ENCODE results near the gene E4F1. TPM values are rescaled to one million over a fixed set of nuclear protein-coding genes. Genes with fewer than 3 reads are reported as not detected.

The E4F1 gene
- total and polyA plus RNA-seq, 9 of the 15 experiments (the other 6 are each of a cell fraction or from before 2014, with no cell fraction given), result 0.48 to 94.9 (median 20.4) TPM

DNA sequence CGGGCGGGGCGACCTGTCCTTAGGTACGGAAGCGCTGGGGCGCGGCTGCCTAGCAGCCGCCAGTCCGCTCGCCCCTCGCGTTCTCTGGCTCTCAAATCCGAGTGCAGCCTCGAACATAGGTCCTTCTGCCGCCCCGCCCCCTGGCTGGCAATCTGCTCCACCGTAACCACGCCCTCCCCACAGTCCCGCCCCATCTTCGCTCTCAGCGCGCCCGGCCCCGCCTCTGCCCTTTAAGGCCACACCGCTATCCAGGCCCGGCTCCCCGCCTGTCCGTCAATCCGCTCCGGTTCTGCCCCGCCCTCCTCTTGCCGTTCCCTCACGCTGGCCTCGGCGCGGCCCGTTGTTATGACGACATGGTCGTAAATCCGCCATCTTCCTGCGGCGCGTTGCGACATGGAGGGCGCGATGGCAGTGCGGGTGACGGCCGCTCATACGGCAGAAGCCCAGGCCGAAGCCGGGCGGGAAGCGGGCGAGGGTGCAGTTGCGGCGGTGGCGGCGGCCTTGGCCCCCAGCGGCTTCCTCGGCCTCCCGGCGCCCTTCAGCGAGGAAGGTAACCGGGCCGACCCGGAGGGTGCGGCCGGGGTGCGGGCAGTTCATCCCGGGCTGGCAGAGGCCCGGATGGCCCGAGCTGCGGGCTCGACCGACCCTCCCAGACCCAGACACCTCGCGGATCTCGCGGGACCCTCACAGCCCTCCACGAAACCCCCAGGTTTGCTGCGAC is at the start of gene E4F1 (continued):
- no peak for TF ChIP-seq SMAD3 (CRISPR knock-in tag; conservative IDR thresholded peaks at IDR 0.05)
- TF ChIP-seq FOXP4 (CRISPR knock-in tag; IDR thresholded peaks at IDR 0.05; ENCODE audit: borderline replicate concordance), result no peak
- no peak for TF ChIP-seq SMARCA5 (IDR thresholded peaks at IDR 0.05)
- TF ChIP-seq HDAC8 (tag; IDR thresholded peaks at IDR 0.05), result no peak
- TF ChIP-seq ZNF174 (CRISPR knock-in tag; IDR thresholded peaks at IDR 0.05), result no peak
- TF ChIP-seq JUN (IDR thresholded peaks at IDR 0.05; ENCODE audit: borderline replicate concordance, low read depth, low read length), result 0 out of 2 replicates have a peak, but pooled peaks have one; percentile 47
- no peak for TF ChIP-seq JUN (CRISPR knock-in tag; IDR thresholded peaks at IDR 0.05; ENCODE audit: borderline replicate concordance)
- TF ChIP-seq ARID2 (IDR thresholded peaks at IDR 0.05), result no peak
- TF ChIP-seq IRF1 (CRISPR knock-in tag; IDR thresholded peaks at IDR 0.05; ENCODE audit: borderline replicate concordance), result no peak
- no peak for TF ChIP-seq CTCFL (IDR thresholded peaks at IDR 0.05; ENCODE audit: borderline replicate concordance, insufficient read depth, low read depth, low read length, poor library complexity, severe bottlenecking)
- no peak for TF ChIP-seq TSC22D4 (tag; IDR thresholded peaks at IDR 0.05)
- TF ChIP-seq SIN3B (IDR thresholded peaks at IDR 0.05; ENCODE audit: low read depth), result peak; percentile 68; the same call in 1 of the 2 replicates
- peak in 1 of 2 experiments; percentile 77; a peak in 2 of 4 replicates for TF ChIP-seq SIN3A (IDR thresholded peaks at IDR 0.05; ENCODE audit: borderline replicate concordance in 2 of 2, control insufficient read depth in 1 of 2, low read depth in 2 of 2, low read length in 2 of 2)
- TF ChIP-seq POLR2B (IDR thresholded peaks at IDR 0.05; ENCODE audit: low read depth, partially characterized antibody), result peak; percentile 81
- TF ChIP-seq TAF1 (IDR thresholded peaks at IDR 0.05; ENCODE audit: control insufficient read depth, extremely low read depth, insufficient read depth, low read length, severe bottlenecking), result peak; percentile 87
- TF ChIP-seq RFX7 (CRISPR knock-in tag; IDR thresholded peaks at IDR 0.05), result no peak
- TF ChIP-seq ZNF518B (CRISPR knock-in tag; IDR thresholded peaks at IDR 0.05), result no peak

All from K562 (cell line).